H1 (cell line): ENCODE data around the gene CNOT1. TPM values are rescaled to one million over a fixed set of nuclear protein-coding genes. Genes with fewer than 3 reads are reported as not detected.

Experiments used
- CTCF ChIA-PET: fragments of 300-600 bp; sonication (Branson Sonifier 250); formaldehyde crosslinking; loops from one replicate; lab custom pipeline; 2021; ENCODE audit not compliant: partially characterized antibody; lab: Charles Lee
- POLR2A ChIA-PET: fragments of 300-600 bp; sonication (Branson Sonifier 250); formaldehyde crosslinking; loops from one replicate; lab custom pipeline; 2021; ENCODE audit warnings: inconsistent platforms; ENCODE audit not compliant: partially characterized antibody; lab: Charles Lee
- DNase-seq, 2 experiments: peaks; one replicate each; pipeline versions ENCODE4 v3.0.0 to v3.0.0-alpha.2; 2010 to 2022; ENCODE audit warnings: low spot score in 2 of 2, low read depth in 1 of 2, mixed read lengths in 1 of 2
- FAIRE-seq: peaks from 2 replicates; lab custom pipeline; 2011; peaks lifted over from hg19 to GRCh38; lab: Jason Lieb, UNC
- H2AFZ ChIP-seq: 2 replicates; pipeline ENCODE4 v1.8.1; 2012; ENCODE audit warnings: low read length, inconsistent platforms
- H2AK5ac ChIP-seq: 2 replicates; pipeline ENCODE4 v1.6.1; 2013; ENCODE audit warnings: low read depth, low read length
- H2BK120ac ChIP-seq: replicated peaks from 2 replicates; pipeline ENCODE3; 2013; ENCODE audit warnings: low read depth, low read length, inconsistent platforms
- H2BK12ac ChIP-seq: 2 replicates; pipeline ENCODE4 v1.6.1; 2013; ENCODE audit warnings: low read depth, low read length
- H2BK15ac ChIP-seq: 2 replicates; pipeline ENCODE4 v1.6.1; 2013; ENCODE audit warnings: low read length
- H2BK20ac ChIP-seq: 2 replicates; pipeline ENCODE4 v1.6.1; 2013; ENCODE audit warnings: low read length
- H2BK5ac ChIP-seq: 2 replicates; pipeline ENCODE4 v1.6.1; 2013; ENCODE audit warnings: low read depth, low read length
- H3K14ac ChIP-seq: 2 replicates; pipeline ENCODE4 v1.6.1; 2013; ENCODE audit warnings: inconsistent platforms; ENCODE audit not compliant: insufficient read length
- H3K18ac ChIP-seq: 2 replicates; pipeline ENCODE4 v1.6.1; 2013; ENCODE audit warnings: low read length; ENCODE audit errors: extremely low read depth
- H3K23ac ChIP-seq: 2 replicates; pipeline ENCODE4 v1.6.1; 2013; ENCODE audit warnings: inconsistent platforms; ENCODE audit not compliant: insufficient read length
- H3K23me2 ChIP-seq: 2 replicates; pipeline ENCODE4 v1.6.1; 2013; ENCODE audit warnings: low read depth, low read length
- H3K27ac ChIP-seq: 2 replicates; pipeline ENCODE4 v1.6.1; 2011; ENCODE audit warnings: low read depth, low read length, inconsistent platforms
- H3K27me3 ChIP-seq, 4 experiments: replicated peaks in 1 of 4; 1 replicate in 1 of 4; 2 replicates in 3 of 4; pipeline versions ENCODE4 v1.6.1 to v1.8.1; 2011 to 2013; ENCODE audit warnings: low read length in 3 of 4, mild to moderate bottlenecking in 3 of 4, inconsistent platforms in 2 of 4, mixed read lengths in 2 of 4, moderate library complexity in 1 of 4; ENCODE audit not compliant: control insufficient read depth in 3 of 4, insufficient read depth in 3 of 4; ENCODE audit errors: extremely low read depth in 1 of 4
- H3K36me3 ChIP-seq, 4 experiments: 2 replicates each; pipeline versions ENCODE4 v1.6.1 to v1.8.1; 2011 to 2013; ENCODE audit warnings: mild to moderate bottlenecking in 4 of 4, low read length in 3 of 4, moderate library complexity in 2 of 4, control low read depth in 1 of 4, inconsistent platforms in 1 of 4; ENCODE audit not compliant: insufficient read depth in 4 of 4, control insufficient read depth in 2 of 4
- H3K4ac ChIP-seq: replicated peaks from 2 replicates; pipeline ENCODE3; 2013; ENCODE audit warnings: low read length, low read depth, mixed read lengths, inconsistent platforms; ENCODE audit not compliant: insufficient read length
- H3K4me1 ChIP-seq, 4 experiments: replicated peaks in 1 of 4; 1 replicate in 1 of 4; 2 replicates in 3 of 4; pipeline versions ENCODE4 v1.6.1 to v1.8.1; 2011 to 2013; ENCODE audit warnings: low read length in 3 of 4, inconsistent platforms in 2 of 4, mixed read lengths in 1 of 4; ENCODE audit not compliant: insufficient read depth in 4 of 4, control insufficient read depth in 3 of 4
- H3K4me2 ChIP-seq, 2 experiments: 2 replicates each; pipeline versions ENCODE4 v1.6.1 to v1.8.1; 2011 to 2013; ENCODE audit warnings: low read depth in 2 of 2, low read length in 2 of 2, control low read depth in 1 of 2, inconsistent platforms in 1 of 2, mild to moderate bottlenecking in 1 of 2; ENCODE audit not compliant: insufficient read depth in 1 of 2
- H3K4me3 ChIP-seq, 4 experiments: fragments of 200-600, 300-600 bp in 1 of 4; sonication (generic), shearing (Covaris generic), sonication (Bioruptor Twin) in 1 of 4; 2 replicates each; pipeline versions ENCODE4 v1.5.1 to v1.8.1; 2011 to 2016; ENCODE audit warnings: low read length in 4 of 4, low read depth in 3 of 4, control low read depth in 2 of 4, inconsistent platforms in 2 of 4, mild to moderate bottlenecking in 2 of 4, mixed read lengths in 1 of 4, moderate library complexity in 1 of 4; ENCODE audit not compliant: insufficient read depth in 2 of 4; ENCODE audit errors: extremely low read depth in 1 of 4
- H3K56ac ChIP-seq: replicated peaks from 2 replicates; pipeline ENCODE3; 2013; ENCODE audit warnings: low read depth, mild to moderate bottlenecking, mixed read lengths, low read length, inconsistent platforms; ENCODE audit not compliant: insufficient read length
- H3K79me1 ChIP-seq: 2 replicates; pipeline ENCODE4 v1.6.1; 2013; ENCODE audit warnings: low read depth, low read length, control low read depth
- H3K79me2 ChIP-seq, 2 experiments: 2 replicates each; pipeline versions ENCODE4 v1.6.1 to v1.8.1; 2012 to 2013; ENCODE audit warnings: low read length in 2 of 2, mild to moderate bottlenecking in 2 of 2, inconsistent platforms in 1 of 2; ENCODE audit not compliant: insufficient read depth in 2 of 2, control insufficient read depth in 1 of 2
- H3K9ac ChIP-seq, 4 experiments: replicated peaks in 1 of 4; 1 replicate in 1 of 4; 2 replicates in 3 of 4; pipeline versions ENCODE4 v1.6.1 to v1.8.1; 2011 to 2013; ENCODE audit warnings: low read depth in 3 of 4, low read length in 3 of 4, control low read depth in 2 of 4, mild to moderate bottlenecking in 2 of 4, moderate library complexity in 2 of 4, inconsistent platforms in 1 of 4; ENCODE audit errors: extremely low read depth in 1 of 4
- H3K9me3 ChIP-seq, 2 experiments: 2 replicates each; pipeline versions ENCODE4 v1.6.1 to v1.8.1; 2012 to 2013; ENCODE audit warnings: mild to moderate bottlenecking in 2 of 2, moderate library complexity in 2 of 2, control low read depth in 1 of 2, inconsistent platforms in 1 of 2, low read depth in 1 of 2, low read length in 1 of 2, mixed read lengths in 1 of 2; ENCODE audit not compliant: insufficient read depth in 2 of 2
- H4K20me1 ChIP-seq, 2 experiments: replicated peaks in 1 of 2; 2 replicates each; pipeline versions ENCODE3 to v1.8.1; 2011 to 2013; ENCODE audit warnings: inconsistent platforms in 2 of 2, low read length in 2 of 2, mild to moderate bottlenecking in 1 of 2; ENCODE audit not compliant: insufficient read depth in 2 of 2, control insufficient read depth in 1 of 2
- H4K5ac ChIP-seq: 2 replicates; pipeline ENCODE4 v1.6.1; 2013; ENCODE audit warnings: low read length, low read depth, mixed read lengths, inconsistent platforms; ENCODE audit not compliant: insufficient read length
- H4K8ac ChIP-seq: 2 replicates; pipeline ENCODE4 v1.8.0; 2013; ENCODE audit warnings: mild to moderate bottlenecking, moderate library complexity, low read length, inconsistent platforms; ENCODE audit not compliant: insufficient read depth; ENCODE audit errors: extremely low read depth
- H4K91ac ChIP-seq: replicated peaks from 2 replicates; pipeline ENCODE3; 2013; ENCODE audit warnings: low read length, mixed read lengths, inconsistent platforms; ENCODE audit not compliant: insufficient read length
- CEBPB ChIP-seq: IDR thresholded peaks from 2 replicates; pipeline ENCODE4 v1.6.1; 2012; ENCODE audit warnings: low read depth, low read length
- E2F6 ChIP-seq: IDR thresholded peaks from 2 replicates; pipeline ENCODE4 v1.6.1; 2012; ENCODE audit warnings: inconsistent platforms
- EZH2 ChIP-seq: fragments of 200-600 bp; sonication (generic); IDR thresholded peaks from 2 replicates; pipeline ENCODE4 v1.7.1; 2012; ENCODE audit warnings: low read depth, mild to moderate bottlenecking, moderate library complexity, low read length, inconsistent platforms; ENCODE audit not compliant: severe bottlenecking
- MAFK ChIP-seq: IDR thresholded peaks from 2 replicates; pipeline ENCODE4 v1.6.1; 2012; ENCODE audit warnings: low read depth, mild to moderate bottlenecking, improper control_type of control experiment, low read length
- POLR2AphosphoS5 ChIP-seq: IDR thresholded peaks from 2 replicates; pipeline ENCODE4 v1.6.1; 2011; ENCODE audit warnings: low read depth, low read length
- SIX5 ChIP-seq: IDR thresholded peaks from 2 replicates; pipeline ENCODE4 v1.6.1; 2011; ENCODE audit warnings: mild to moderate bottlenecking, low read depth, low read length
- SP1 ChIP-seq: IDR thresholded peaks from 2 replicates; pipeline ENCODE4 v1.6.1; 2011; ENCODE audit warnings: low read depth, low read length
- SP4 ChIP-seq: IDR thresholded peaks from 2 replicates; pipeline ENCODE4 v1.6.1; 2012; ENCODE audit warnings: low read length, inconsistent platforms
- TEAD4 ChIP-seq: IDR thresholded peaks from 2 replicates; pipeline ENCODE4 v1.6.1; 2012; ENCODE audit warnings: low read depth, low read length, inconsistent platforms, mixed read lengths
- WGBS, 2 experiments: shearing (Covaris generic) in 1 of 2; methylation state at CpG; one replicate each; pipeline versions ENCODE4 v1.1.6 to v1.1.7; 2013 to 2015; ENCODE audit warnings: low lambda C conversion rate in 2 of 2, mixed read lengths in 2 of 2, inconsistent platforms in 1 of 2, low coverage in 1 of 2, missing lambda C conversion rate in 1 of 2; ENCODE audit not compliant: insufficient replicate concordance in 2 of 2, insufficient coverage in 1 of 2, insufficient read length in 1 of 2; ENCODE audit errors: extremely low coverage in 1 of 2, missing lambda C conversion rate in 1 of 2; 5-methylcytosine and 5-hydroxymethylcytosine counted together
- polyA plus RNA-seq, 7 experiments: library from polyadenylated mRNA; depleted of rRNA in 3 of 7; stranded (reverse) in 5 of 7; unstranded in 2 of 7; fragments of >200 nt in 5 of 7; fragments of 200-250 nt in 2 of 7; gene quantifications; 1 replicate in 5 of 7; 2 replicates in 1 of 7; 4 replicates in 1 of 7; pipeline versions ENCODE4 v1.2.1 to v1.2.3, GENCODE V29; 2011 to 2013; ENCODE audit warnings: missing spikeins in 2 of 7, mixed read lengths in 2 of 7
- total RNA-seq: library from RNA; stranded (reverse); fragmentation: NEBNext Ultra II Directional; extraction: Animal tissue kit (Norgen Biotek cat#: 25700); gene quantifications from 2 replicates; pipeline ENCODE4 v1.2.1, GENCODE V29; 2021

Gene CNOT1
- total and polyA plus RNA-seq, 2 of the 8 experiments (the other 6 are each of a cell fraction or from before 2014, with no cell fraction given), result 306 to 319 TPM

GRCh38 chr16:58492066-58492465, 137.6 kb downstream of the CNOT1 start:
- DNase-seq (no peak), FAIRE-seq (no peak)
- Histone ChIP-seq H3K4ac (no peak overlapping the region), H3K18ac (no peak overlapping the region), H3K27ac (no peak overlapping the region), H2BK5ac (no peak overlapping the region), H2BK15ac (no peak overlapping the region), H3K23me2 (no peaks in the 10 kb centered on the region), H3K36me3 (no peaks in the 10 kb centered on the region), H2BK12ac (no peak overlapping the region), H4K20me1 (no peaks in the 10 kb centered on the region), H3K79me1 (no peaks in the 10 kb centered on the region), H3K23ac (no peak overlapping the region), H2AFZ (no peak overlapping the region), H3K9ac (no peak overlapping the region), H3K4me3 (no peak overlapping the region), H4K5ac (no peak overlapping the region), H3K4me1 (peaks cover 0 to 22% (median 13%) of the 10 kb centered on the region in 4 experiments; a peak in 6 of 7 replicates), H2BK120ac (no peak overlapping the region), H3K27me3 (peaks cover 0 to 3% (median 0%) of the 10 kb centered on the region in 4 experiments; a peak in 2 of 7 replicates), H2BK20ac (no peak overlapping the region), H3K79me2 (no peaks in the 10 kb centered on the region), H4K8ac (no peak overlapping the region), H3K14ac (no peak overlapping the region), H3K4me2 (no peak overlapping the region), H4K91ac (no peak overlapping the region), H3K56ac (no peak overlapping the region), H3K9me3 (no peaks in the 10 kb centered on the region), H2AK5ac (no peak overlapping the region)
- no peak for TF ChIP-seq EZH2
- no peak for TF ChIP-seq TEAD4
- no peak for TF ChIP-seq SP4
- no peak for TF ChIP-seq SP1
- TF ChIP-seq MAFK, result no peak
- no peak for TF ChIP-seq CEBPB
- TF ChIP-seq SIX5, result no peak
- no peak for TF ChIP-seq E2F6
- no peak for TF ChIP-seq POLR2AphosphoS5
- POLR2A ChIA-PET, result no interaction called here
- 88% methylated on average over 4 of the region's 4 CpGs; no CpG with 5 or more reads in 1 of the 2 experiments for WGBS, 2 experiments
- CTCF ChIA-PET, result interaction anchor here (0.7 to 4.2 kb wide), 8 partner anchors 27 to 240 kb away, joined by 3 to 30 read pairs (median 4); no protein-coding TSS in a partner anchor
